ENCODE data around the gene NDRG3. TPM values are rescaled to one million over a fixed set of nuclear protein-coding genes. Genes with fewer than 3 reads are reported as not detected.
A peak's percentile ranks its signal among the peaks of the same experiment; 100 is the strongest.

The NDRG3 gene
- total and polyA plus RNA-seq, 2 of the 8 experiments (the other 6 are each of a cell fraction or from before 2014, with no cell fraction given): 25.7 to 32.3 TPM

GRCh38 chr20:36633285-36633772, 112.6 kb downstream of the NDRG3 start:
- Histone ChIP-seq H3K9ac (replicated peaks in 1 of 4; ENCODE audit: extremely low read depth in 1 of 4, low read depth in 3 of 4, low read length in 3 of 4) (no peak overlapping the region), H3K4ac (replicated peaks; ENCODE audit: insufficient read length, low read depth, low read length) (no peak overlapping the region), H3K14ac (ENCODE audit: insufficient read length) (no peak overlapping the region), H3K18ac (ENCODE audit: extremely low read depth, low read length) (no peak overlapping the region), H2BK120ac (replicated peaks; ENCODE audit: low read depth, low read length) (no peak overlapping the region), H2BK20ac (ENCODE audit: low read length) (no peak overlapping the region), H3K9me3 (ENCODE audit: insufficient read depth in 2 of 2, low read depth in 1 of 2, low read length in 1 of 2) (no peaks in the 10 kb centered on the region), H3K27ac (ENCODE audit: low read depth, low read length) (no peak overlapping the region), H3K4me2 (ENCODE audit: insufficient read depth in 1 of 2, low read depth in 2 of 2, low read length in 2 of 2) (no peak overlapping the region), H3K4me3 (ENCODE audit: extremely low read depth in 1 of 4, insufficient read depth in 2 of 4, low read depth in 3 of 4, low read length in 4 of 4) (no peak overlapping the region), H2BK15ac (ENCODE audit: low read length) (no peak overlapping the region), H3K36me3 (ENCODE audit: control insufficient read depth in 2 of 4, insufficient read depth in 4 of 4, low read length in 3 of 4) (no peaks in the 10 kb centered on the region), H3K4me1 (replicated peaks in 1 of 4; ENCODE audit: control insufficient read depth in 3 of 4, insufficient read depth in 4 of 4, low read length in 3 of 4) (no peaks in the 10 kb centered on the region; a peak in 2 of 7 replicates), H3K23me2 (ENCODE audit: low read depth, low read length) (no peaks in the 10 kb centered on the region), H2AFZ (ENCODE audit: low read length) (no peak overlapping the region), H3K23ac (ENCODE audit: insufficient read length) (no peak overlapping the region), H3K79me1 (ENCODE audit: low read depth, low read length) (no peaks in the 10 kb centered on the region), H4K8ac (ENCODE audit: extremely low read depth, insufficient read depth, low read length) (peak overlapping the region; percentile 22), H2AK5ac (ENCODE audit: low read depth, low read length) (no peak overlapping the region), H2BK5ac (ENCODE audit: low read depth, low read length) (peak overlapping the region; percentile 66; the same call in 1 of the 2 replicates), H3K79me2 (ENCODE audit: control insufficient read depth in 1 of 2, insufficient read depth in 2 of 2, low read length in 2 of 2) (no peaks in the 10 kb centered on the region), H4K20me1 (replicated peaks in 1 of 2; ENCODE audit: control insufficient read depth in 1 of 2, insufficient read depth in 2 of 2, low read length in 2 of 2) (no peaks in the 10 kb centered on the region), H2BK12ac (ENCODE audit: low read depth, low read length) (no peak overlapping the region), H4K91ac (replicated peaks; ENCODE audit: insufficient read length, low read length) (no peak overlapping the region), H4K5ac (ENCODE audit: insufficient read length, low read depth, low read length) (no peak overlapping the region), H3K27me3 (replicated peaks in 1 of 4; ENCODE audit: control insufficient read depth in 3 of 4, extremely low read depth in 1 of 4, insufficient read depth in 3 of 4, low read length in 3 of 4) (no peaks in the 10 kb centered on the region), H3K56ac (replicated peaks; ENCODE audit: insufficient read length, low read depth, low read length) (no peak overlapping the region)
- ChIA-PET POLR2A (ENCODE audit: partially characterized antibody) (interaction anchor here (0.6 to 1.7 kb wide), 4 partner anchors 27 to 161 kb away, joined by 3 to 4 read pairs (median 3); no protein-coding TSS in a partner anchor), CTCF (ENCODE audit: partially characterized antibody) (interaction anchor here (0.6 to 9.9 kb wide), 23 partner anchors 9 to 924 kb away, joined by 3 to 92 read pairs (median 5); partner anchors contain the start of genes DSN1, RAB5IF and SLA2)
- FAIRE-seq: no peak
- DNase-seq (ENCODE audit: low read depth in 1 of 2, low spot score in 2 of 2): no peak
- WGBS, 2 experiments (ENCODE audit: extremely low coverage in 1 of 2, insufficient coverage in 1 of 2, insufficient read length in 1 of 2, insufficient replicate concordance in 2 of 2, low coverage in 1 of 2, low lambda C conversion rate in 2 of 2, missing lambda C conversion rate in 1 of 2): 89% methylated on average over 9 of the region's 9 CpGs; no CpG with 5 or more reads in 1 of the 2 experiments
- TF ChIP-seq KDM5A (IDR thresholded peaks at IDR 0.05; ENCODE audit: low read length): no peak
- TF ChIP-seq TBP (IDR thresholded peaks at IDR 0.05; ENCODE audit: low read depth, low read length): no peak
- no peak for TF ChIP-seq CHD2 (IDR thresholded peaks at IDR 0.05; ENCODE audit: low read length)
- no peak for TF ChIP-seq NRF1 (IDR thresholded peaks at IDR 0.05; ENCODE audit: low read depth, low read length)

Measured in H1 (cell line).